ENCODE results near the gene CAMTA2. TPM values are rescaled to one million over a fixed set of nuclear protein-coding genes. Genes with fewer than 3 reads are reported as not detected.

The CAMTA2 gene
- total and polyA plus RNA-seq, 9 of the 15 experiments (the other 6 are each of a cell fraction or from before 2014, with no cell fraction given): 0.24 to 25.1 (median 6.3) TPM

DNA sequence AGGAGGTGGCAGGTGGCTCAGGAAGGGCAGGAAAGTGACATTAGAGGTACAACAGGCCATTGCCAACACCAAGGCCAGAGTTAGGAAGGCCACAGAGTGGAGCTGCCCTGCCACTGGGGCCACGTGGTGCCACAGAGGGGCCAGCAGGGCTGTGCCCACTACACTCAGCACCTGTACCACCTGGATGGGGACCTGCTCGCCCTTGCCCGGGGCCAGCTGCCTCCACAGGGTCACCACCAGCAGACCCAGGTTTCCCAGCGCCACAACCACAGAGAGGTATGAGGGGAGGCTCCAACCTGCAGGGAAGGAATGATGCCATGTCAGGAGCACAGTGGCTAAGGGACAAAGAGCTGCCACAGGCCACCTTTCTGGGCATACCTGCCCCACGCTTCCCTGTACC, 46.6 kb upstream of the CAMTA2 start:
- in situ Hi-C loops (cut with MboI) (no loop called here), intact Hi-C loops (cut with micrococcal nuclease) (no loop called here)
- Histone ChIP-seq H4K20me1 (replicated peaks; ENCODE audit: control insufficient read depth, insufficient read depth, low read length) (no peaks in the 10 kb centered on the region), H3K4me3 (no peak overlapping the region), H3K4me1 (replicated peaks in 1 of 2; ENCODE audit: control insufficient read depth in 2 of 2, insufficient read depth in 2 of 2, low read length in 2 of 2) (peaks cover 0 to 6% of the 10 kb centered on the region in 2 experiments; a peak in 3 of 5 replicates), H3K27ac (ENCODE audit: extremely low read depth, low read depth, low read length) (no peak overlapping the region), H3K27me3 (ENCODE audit: control insufficient read depth in 2 of 2, insufficient read depth in 2 of 2, low read length in 2 of 2) (no peaks in the 10 kb centered on the region; a peak in 1 of 5 replicates), H3K9ac (ENCODE audit: insufficient read depth in 1 of 2, low read depth in 2 of 2, low read length in 2 of 2) (no peak overlapping the region), H3K4me2 (ENCODE audit: insufficient read depth, low read length) (no peak overlapping the region), H2AFZ (ENCODE audit: low read depth, low read length) (no peak overlapping the region), H3K36me3 (ENCODE audit: control insufficient read depth, insufficient read depth, low read length) (no peaks in the 10 kb centered on the region), H3K9me1 (ENCODE audit: control insufficient read depth, insufficient read depth, low read length) (no peaks in the 10 kb centered on the region), H3K9me3 (replicated peaks; ENCODE audit: control insufficient read depth, insufficient read depth, low read depth, low read length) (no peaks in the 10 kb centered on the region), H3K79me2 (ENCODE audit: control insufficient read depth, insufficient read depth, low read length) (no peaks in the 10 kb centered on the region)
- 19% methylated on average over 3 of the region's 5 CpGs for WGBS (ENCODE audit: insufficient coverage, low coverage, missing lambda C conversion rate)
- TF ChIP-seq ZNF431 (CRISPR knock-in tag; IDR thresholded peaks at IDR 0.05) (no peak), TAF7 (tag; IDR thresholded peaks at IDR 0.05) (no peak), ZNF3 (CRISPR knock-in tag; IDR thresholded peaks at IDR 0.05) (no peak), ASH1L (IDR thresholded peaks at IDR 0.05; ENCODE audit: borderline replicate concordance, low read depth, partially characterized antibody) (no peak), ZNF551 (CRISPR knock-in tag; IDR thresholded peaks at IDR 0.05) (no peak)
- TF ChIP-seq, protein P1, sequence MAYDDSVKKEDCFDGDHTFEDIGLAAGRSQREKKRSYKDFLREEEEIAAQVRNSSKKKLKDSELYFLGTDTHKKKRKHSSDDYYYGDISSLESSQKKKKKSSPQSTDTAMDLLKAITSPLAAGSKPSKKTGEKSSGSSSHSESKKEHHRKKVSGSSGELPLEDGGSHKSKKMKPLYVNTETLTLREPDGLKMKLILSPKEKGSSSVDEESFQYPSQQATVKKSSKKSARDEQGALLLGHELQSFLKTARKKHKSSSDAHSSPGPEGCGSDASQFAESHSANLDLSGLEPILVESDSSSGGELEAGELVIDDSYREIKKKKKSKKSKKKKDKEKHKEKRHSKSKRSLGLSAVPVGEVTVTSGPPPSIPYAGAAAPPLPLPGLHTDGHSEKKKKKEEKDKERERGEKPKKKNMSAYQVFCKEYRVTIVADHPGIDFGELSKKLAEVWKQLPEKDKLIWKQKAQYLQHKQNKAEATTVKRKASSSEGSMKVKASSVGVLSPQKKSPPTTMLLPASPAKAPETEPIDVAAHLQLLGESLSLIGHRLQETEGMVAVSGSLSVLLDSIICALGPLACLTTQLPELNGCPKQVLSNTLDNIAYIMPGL (CRISPR knock-in tag; IDR thresholded peaks at IDR 0.05): no peak
- TF ChIP-seq, protein P2, sequence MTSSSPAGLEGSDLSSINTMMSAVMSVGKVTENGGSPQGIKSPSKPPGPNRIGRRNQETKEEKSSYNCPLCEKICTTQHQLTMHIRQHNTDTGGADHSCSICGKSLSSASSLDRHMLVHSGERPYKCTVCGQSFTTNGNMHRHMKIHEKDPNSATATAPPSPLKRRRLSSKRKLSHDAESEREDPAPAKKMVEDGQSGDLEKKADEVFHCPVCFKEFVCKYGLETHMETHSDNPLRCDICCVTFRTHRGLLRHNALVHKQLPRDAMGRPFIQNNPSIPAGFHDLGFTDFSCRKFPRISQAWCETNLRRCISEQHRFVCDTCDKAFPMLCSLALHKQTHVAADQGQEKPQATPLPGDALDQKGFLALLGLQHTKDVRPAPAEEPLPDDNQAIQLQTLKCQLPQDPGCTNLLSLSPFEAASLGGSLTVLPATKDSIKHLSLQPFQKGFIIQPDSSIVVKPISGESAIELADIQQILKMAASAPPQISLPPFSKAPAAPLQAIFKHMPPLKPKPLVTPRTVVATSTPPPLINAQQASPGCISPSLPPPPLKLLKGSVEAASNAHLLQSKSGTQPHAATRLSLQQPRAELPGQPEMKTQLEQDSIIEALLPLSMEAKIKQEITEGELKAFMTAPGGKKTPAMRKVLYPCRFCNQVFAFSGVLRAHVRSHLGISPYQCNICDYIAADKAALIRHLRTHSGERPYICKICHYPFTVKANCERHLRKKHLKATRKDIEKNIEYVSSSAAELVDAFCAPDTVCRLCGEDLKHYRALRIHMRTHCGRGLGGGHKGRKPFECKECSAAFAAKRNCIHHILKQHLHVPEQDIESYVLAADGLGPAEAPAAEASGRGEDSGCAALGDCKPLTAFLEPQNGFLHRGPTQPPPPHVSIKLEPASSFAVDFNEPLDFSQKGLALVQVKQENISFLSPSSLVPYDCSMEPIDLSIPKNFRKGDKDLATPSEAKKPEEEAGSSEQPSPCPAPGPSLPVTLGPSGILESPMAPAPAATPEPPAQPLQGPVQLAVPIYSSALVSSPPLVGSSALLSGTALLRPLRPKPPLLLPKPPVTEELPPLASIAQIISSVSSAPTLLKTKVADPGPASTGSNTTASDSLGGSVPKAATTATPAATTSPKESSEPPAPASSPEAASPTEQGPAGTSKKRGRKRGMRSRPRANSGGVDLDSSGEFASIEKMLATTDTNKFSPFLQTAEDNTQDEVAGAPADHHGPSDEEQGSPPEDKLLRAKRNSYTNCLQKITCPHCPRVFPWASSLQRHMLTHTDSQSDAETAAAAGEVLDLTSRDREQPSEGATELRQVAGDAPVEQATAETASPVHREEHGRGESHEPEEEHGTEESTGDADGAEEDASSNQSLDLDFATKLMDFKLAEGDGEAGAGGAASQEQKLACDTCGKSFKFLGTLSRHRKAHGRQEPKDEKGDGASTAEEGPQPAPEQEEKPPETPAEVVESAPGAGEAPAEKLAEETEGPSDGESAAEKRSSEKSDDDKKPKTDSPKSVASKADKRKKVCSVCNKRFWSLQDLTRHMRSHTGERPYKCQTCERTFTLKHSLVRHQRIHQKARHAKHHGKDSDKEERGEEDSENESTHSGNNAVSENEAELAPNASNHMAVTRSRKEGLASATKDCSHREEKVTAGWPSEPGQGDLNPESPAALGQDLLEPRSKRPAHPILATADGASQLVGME (CRISPR knock-in tag; IDR thresholded peaks at IDR 0.05): no peak
- TF ChIP-seq, protein P3, sequence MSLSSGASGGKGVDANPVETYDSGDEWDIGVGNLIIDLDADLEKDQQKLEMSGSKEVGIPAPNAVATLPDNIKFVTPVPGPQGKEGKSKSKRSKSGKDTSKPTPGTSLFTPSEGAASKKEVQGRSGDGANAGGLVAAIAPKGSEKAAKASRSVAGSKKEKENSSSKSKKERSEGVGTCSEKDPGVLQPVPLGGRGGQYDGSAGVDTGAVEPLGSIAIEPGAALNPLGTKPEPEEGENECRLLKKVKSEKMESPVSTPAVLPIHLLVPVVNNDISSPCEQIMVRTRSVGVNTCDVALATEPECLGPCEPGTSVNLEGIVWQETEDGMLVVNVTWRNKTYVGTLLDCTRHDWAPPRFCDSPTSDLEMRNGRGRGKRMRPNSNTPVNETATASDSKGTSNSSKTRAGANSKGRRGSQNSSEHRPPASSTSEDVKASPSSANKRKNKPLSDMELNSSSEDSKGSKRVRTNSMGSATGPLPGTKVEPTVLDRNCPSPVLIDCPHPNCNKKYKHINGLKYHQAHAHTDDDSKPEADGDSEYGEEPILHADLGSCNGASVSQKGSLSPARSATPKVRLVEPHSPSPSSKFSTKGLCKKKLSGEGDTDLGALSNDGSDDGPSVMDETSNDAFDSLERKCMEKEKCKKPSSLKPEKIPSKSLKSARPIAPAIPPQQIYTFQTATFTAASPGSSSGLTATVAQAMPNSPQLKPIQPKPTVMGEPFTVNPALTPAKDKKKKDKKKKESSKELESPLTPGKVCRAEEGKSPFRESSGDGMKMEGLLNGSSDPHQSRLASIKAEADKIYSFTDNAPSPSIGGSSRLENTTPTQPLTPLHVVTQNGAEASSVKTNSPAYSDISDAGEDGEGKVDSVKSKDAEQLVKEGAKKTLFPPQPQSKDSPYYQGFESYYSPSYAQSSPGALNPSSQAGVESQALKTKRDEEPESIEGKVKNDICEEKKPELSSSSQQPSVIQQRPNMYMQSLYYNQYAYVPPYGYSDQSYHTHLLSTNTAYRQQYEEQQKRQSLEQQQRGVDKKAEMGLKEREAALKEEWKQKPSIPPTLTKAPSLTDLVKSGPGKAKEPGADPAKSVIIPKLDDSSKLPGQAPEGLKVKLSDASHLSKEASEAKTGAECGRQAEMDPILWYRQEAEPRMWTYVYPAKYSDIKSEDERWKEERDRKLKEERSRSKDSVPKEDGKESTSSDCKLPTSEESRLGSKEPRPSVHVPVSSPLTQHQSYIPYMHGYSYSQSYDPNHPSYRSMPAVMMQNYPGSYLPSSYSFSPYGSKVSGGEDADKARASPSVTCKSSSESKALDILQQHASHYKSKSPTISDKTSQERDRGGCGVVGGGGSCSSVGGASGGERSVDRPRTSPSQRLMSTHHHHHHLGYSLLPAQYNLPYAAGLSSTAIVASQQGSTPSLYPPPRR (CRISPR knock-in tag; IDR thresholded peaks at IDR 0.05; ENCODE audit: borderline replicate concordance): no peak
- ATAC-seq (no peak), FAIRE-seq (no peak), DNase-seq (ENCODE audit: extremely low read depth in 1 of 4, low spot score in 3 of 4) (no peak)
- CTCF ChIA-PET (ENCODE audit: low intra/inter-chr PET ratio): no interaction called here
- BruUV-seq (replicated peaks): no TSS peak
- POLR2A ChIA-PET: no interaction called here
